Left lung (tissue), 10 donors: Measurements from ENCODE around the gene IL10RA. TPM values are rescaled to one million over a fixed set of nuclear protein-coding genes. Genes with fewer than 3 reads are reported as not detected.

ENCODE experiments used
- ATAC-seq: fragments of 200-7000 bp; cut with Tn5 transposase; one replicate; pipeline ENCODE4 v1.9.1; 2020; ENCODE audit warnings: moderate library complexity
- DNase-seq, 4 donors: peaks; one replicate each; pipeline ENCODE4 v3.0.0-alpha.2; 2013 to 2020
- H3K27ac ChIP-seq, 2 donors: fragments of 200-600 bp; sonication (generic) in 1 of 2; one replicate each; pipeline versions ENCODE4 v1.5.0 to v1.8.0; 2020 to 2021
- H3K27me3 ChIP-seq, 2 donors: fragments of 200-600 bp; sonication (generic) in 1 of 2; one replicate each; pipeline versions ENCODE4 v1.5.0 to v1.8.0; 2020 to 2021
- H3K36me3 ChIP-seq, 2 donors: fragments of 200-600 bp; sonication (generic) in 1 of 2; one replicate each; pipeline versions ENCODE4 v1.5.0 to v1.8.0; 2020 to 2021
- H3K4me1 ChIP-seq, 2 donors: fragments of 200-600 bp; one replicate each; pipeline ENCODE4 v1.8.0; 2021
- H3K4me3 ChIP-seq, 2 donors: fragments of 200-600 bp; sonication (generic) in 1 of 2; one replicate each; pipeline versions ENCODE4 v1.5.0 to v1.8.0; 2020 to 2021; ENCODE audit warnings: mild to moderate bottlenecking in 1 of 2
- H3K9me3 ChIP-seq, 2 donors: fragments of 200-600 bp; sonication (generic) in 1 of 2; one replicate each; pipeline versions ENCODE4 v1.5.0 to v1.8.0; 2020 to 2021
- CTCF ChIP-seq, 2 donors: fragments of 200-600 bp; sonication (generic) in 1 of 2; IDR thresholded peaks; one replicate each; pipeline versions ENCODE4 v1.5.0 to v1.8.0; 2021; ENCODE audit warnings: antibody characterized with exemption in 2 of 2
- intact Hi-C, 2 donors: fragments of 100-400 bp; cut with DNase I; formaldehyde crosslinking; loops; one replicate each; pipeline versions ENCODE4 v1.11.2 to v1.14.2; 2022
- polyA plus RNA-seq, 6 donors: library from polyadenylated mRNA; unstranded; fragments of 120-200 nt; gene quantifications; one replicate each; pipeline ENCODE4 v1.2.1, GENCODE V29; 2013; ENCODE audit not compliant: insufficient read length in 6 of 6
- total RNA-seq, 2 donors: library from RNA; stranded (reverse); fragmentation: NEBNext Ultra II Directional; extraction: Animal tissue kit (Norgen Biotek cat#: 25700); gene quantifications; one replicate each; pipeline ENCODE4 v1.2.1, GENCODE V29; 2021
- donor health status: DM: no; HTN: yes; CAD: no.
- donor health status: DM: no; HTN: no; CAD: no.

IL10RA gene
- total and polyA plus RNA-seq, 8 donors = 4.0 to 56.8 (median 6.0) TPM

GRCh38 chr11:117980720-117981119 is 5.5 kb upstream of the IL10RA start:
- H3K4me3 ChIP-seq = no peak overlapping the region
- no peaks in the 10 kb centered on the region for H3K27me3 ChIP-seq
- peaks cover 5 to 43% of the 10 kb centered on the region in 2 donors for H3K4me1 ChIP-seq
- intact Hi-C loops = no loop called here
- no peak for DNase-seq
- TF ChIP-seq CTCF (IDR thresholded peaks at IDR 0.05) = no peak
- no peaks in the 10 kb centered on the region for H3K36me3 ChIP-seq
- peak overlapping the region in 1 of 2 donors; percentile 86 for H3K27ac ChIP-seq
- ATAC-seq = peak; percentile 34
- H3K9me3 ChIP-seq = no peaks in the 10 kb centered on the region

GRCh38 chr11:117983163-117983475 is 3.1 kb upstream of the IL10RA start:
- ATAC-seq (no peak), DNase-seq (no peak)
- Histone ChIP-seq H3K36me3 (peaks cover 0 to 3% of the 10 kb centered on the region in 2 donors), H3K4me1 (peaks cover 5 to 44% of the 10 kb centered on the region in 2 donors), H3K4me3 (no peak overlapping the region), H3K9me3 (no peaks in the 10 kb centered on the region), H3K27me3 (no peaks in the 10 kb centered on the region), H3K27ac (no peak overlapping the region)
- intact Hi-C loops = no loop called here
- no peak for TF ChIP-seq CTCF (IDR thresholded peaks at IDR 0.05)

GRCh38 chr11:117984476-117984875 is 1.7 kb upstream of the IL10RA start:
- no peak for ATAC-seq
- no peak overlapping the region for H3K27ac ChIP-seq
- TF ChIP-seq CTCF (IDR thresholded peaks at IDR 0.05) = no peak
- no peaks in the 10 kb centered on the region for H3K27me3 ChIP-seq
- H3K9me3 ChIP-seq = no peaks in the 10 kb centered on the region
- peaks cover 0 to 16% of the 10 kb centered on the region in 2 donors for H3K36me3 ChIP-seq
- H3K4me3 ChIP-seq = no peak overlapping the region
- intact Hi-C loops = no loop called here
- H3K4me1 ChIP-seq = peaks cover 0 to 47% of the 10 kb centered on the region in 2 donors
- no peak for DNase-seq

- ATAC-seq (no peak), DNase-seq (peak in 1 of 4 donors; percentile 32)
- Histone ChIP-seq H3K27ac (peak overlapping the region; percentile 83 to 96), H3K36me3 (peaks cover 0 to 41% of the 10 kb centered on the region in 2 donors), H3K9me3 (no peaks in the 10 kb centered on the region), H3K4me1 (peaks cover 0 to 51% of the 10 kb centered on the region in 2 donors), H3K27me3 (no peaks in the 10 kb centered on the region), H3K4me3 (peak overlapping the region; percentile 8 to 68)
- TF ChIP-seq CTCF (IDR thresholded peaks at IDR 0.05) = no peak
- intact Hi-C loops = no loop called here
Measured at GRCh38 chr11:117986981-117987574, 884 bp downstream of the IL10RA start.

GRCh38 chr11:117989351-117990102 is 3.3 kb downstream of the IL10RA start:
- DNase-seq (peak in 1 of 4 donors; percentile 75), ATAC-seq (peak; percentile 27)
- intact Hi-C loops = no loop called here
- Histone ChIP-seq H3K27me3 (no peaks in the 10 kb centered on the region), H3K27ac (peak overlapping the region; percentile 14 to 96), H3K4me3 (peak overlapping the region; percentile 10 to 68), H3K36me3 (peaks cover 0 to 65% of the 10 kb centered on the region in 2 donors), H3K9me3 (no peaks in the 10 kb centered on the region), H3K4me1 (peaks cover 0 to 74% of the 10 kb centered on the region in 2 donors)
- TF ChIP-seq CTCF (IDR thresholded peaks at IDR 0.05) = no peak
